H1 (cell line): Measurements from ENCODE around the gene SHROOM3. TPM values are rescaled to one million over a fixed set of nuclear protein-coding genes. Genes with fewer than 3 reads are reported as not detected.
"Not testable (repeated sequence)": the region's sequence is repeated elsewhere in the genome, so short reads cannot be mapped to it uniquely, and the experiment has no call there.

ENCODE experiments used
- CTCF ChIA-PET: fragments of 300-600 bp; sonication (Branson Sonifier 250); formaldehyde crosslinking; loops from one replicate; lab custom pipeline; 2021; ENCODE audit not compliant: partially characterized antibody; lab: Charles Lee
- POLR2A ChIA-PET: fragments of 300-600 bp; sonication (Branson Sonifier 250); formaldehyde crosslinking; loops from one replicate; lab custom pipeline; 2021; ENCODE audit warnings: inconsistent platforms; ENCODE audit not compliant: partially characterized antibody; lab: Charles Lee
- DNase-seq, 2 experiments: peaks; one replicate each; pipeline versions ENCODE4 v3.0.0 to v3.0.0-alpha.2; 2010 to 2022; ENCODE audit warnings: low spot score in 2 of 2, low read depth in 1 of 2, mixed read lengths in 1 of 2
- FAIRE-seq: peaks from 2 replicates; lab custom pipeline; 2011; peaks lifted over from hg19 to GRCh38; lab: Jason Lieb, UNC
- H2AFZ ChIP-seq: 2 replicates; pipeline ENCODE4 v1.8.1; 2012; ENCODE audit warnings: low read length, inconsistent platforms
- H2AK5ac ChIP-seq: 2 replicates; pipeline ENCODE4 v1.6.1; 2013; ENCODE audit warnings: low read depth, low read length
- H2BK120ac ChIP-seq: replicated peaks from 2 replicates; pipeline ENCODE3; 2013; ENCODE audit warnings: low read depth, low read length, inconsistent platforms
- H2BK12ac ChIP-seq: 2 replicates; pipeline ENCODE4 v1.6.1; 2013; ENCODE audit warnings: low read depth, low read length
- H2BK15ac ChIP-seq: 2 replicates; pipeline ENCODE4 v1.6.1; 2013; ENCODE audit warnings: low read length
- H2BK20ac ChIP-seq: 2 replicates; pipeline ENCODE4 v1.6.1; 2013; ENCODE audit warnings: low read length
- H2BK5ac ChIP-seq: 2 replicates; pipeline ENCODE4 v1.6.1; 2013; ENCODE audit warnings: low read depth, low read length
- H3K14ac ChIP-seq: 2 replicates; pipeline ENCODE4 v1.6.1; 2013; ENCODE audit warnings: inconsistent platforms; ENCODE audit not compliant: insufficient read length
- H3K18ac ChIP-seq: 2 replicates; pipeline ENCODE4 v1.6.1; 2013; ENCODE audit warnings: low read length; ENCODE audit errors: extremely low read depth
- H3K23ac ChIP-seq: 2 replicates; pipeline ENCODE4 v1.6.1; 2013; ENCODE audit warnings: inconsistent platforms; ENCODE audit not compliant: insufficient read length
- H3K23me2 ChIP-seq: 2 replicates; pipeline ENCODE4 v1.6.1; 2013; ENCODE audit warnings: low read depth, low read length
- H3K27ac ChIP-seq: 2 replicates; pipeline ENCODE4 v1.6.1; 2011; ENCODE audit warnings: low read depth, low read length, inconsistent platforms
- H3K27me3 ChIP-seq, 4 experiments: replicated peaks in 1 of 4; 1 replicate in 1 of 4; 2 replicates in 3 of 4; pipeline versions ENCODE4 v1.6.1 to v1.8.1; 2011 to 2013; ENCODE audit warnings: low read length in 3 of 4, mild to moderate bottlenecking in 3 of 4, inconsistent platforms in 2 of 4, mixed read lengths in 2 of 4, moderate library complexity in 1 of 4; ENCODE audit not compliant: control insufficient read depth in 3 of 4, insufficient read depth in 3 of 4; ENCODE audit errors: extremely low read depth in 1 of 4
- H3K36me3 ChIP-seq, 4 experiments: 2 replicates each; pipeline versions ENCODE4 v1.6.1 to v1.8.1; 2011 to 2013; ENCODE audit warnings: mild to moderate bottlenecking in 4 of 4, low read length in 3 of 4, moderate library complexity in 2 of 4, control low read depth in 1 of 4, inconsistent platforms in 1 of 4; ENCODE audit not compliant: insufficient read depth in 4 of 4, control insufficient read depth in 2 of 4
- H3K4ac ChIP-seq: replicated peaks from 2 replicates; pipeline ENCODE3; 2013; ENCODE audit warnings: low read length, low read depth, mixed read lengths, inconsistent platforms; ENCODE audit not compliant: insufficient read length
- H3K4me1 ChIP-seq, 4 experiments: replicated peaks in 1 of 4; 1 replicate in 1 of 4; 2 replicates in 3 of 4; pipeline versions ENCODE4 v1.6.1 to v1.8.1; 2011 to 2013; ENCODE audit warnings: low read length in 3 of 4, inconsistent platforms in 2 of 4, mixed read lengths in 1 of 4; ENCODE audit not compliant: insufficient read depth in 4 of 4, control insufficient read depth in 3 of 4
- H3K4me2 ChIP-seq, 2 experiments: 2 replicates each; pipeline versions ENCODE4 v1.6.1 to v1.8.1; 2011 to 2013; ENCODE audit warnings: low read depth in 2 of 2, low read length in 2 of 2, control low read depth in 1 of 2, inconsistent platforms in 1 of 2, mild to moderate bottlenecking in 1 of 2; ENCODE audit not compliant: insufficient read depth in 1 of 2
- H3K4me3 ChIP-seq, 4 experiments: fragments of 200-600, 300-600 bp in 1 of 4; sonication (generic), shearing (Covaris generic), sonication (Bioruptor Twin) in 1 of 4; 2 replicates each; pipeline versions ENCODE4 v1.5.1 to v1.8.1; 2011 to 2016; ENCODE audit warnings: low read length in 4 of 4, low read depth in 3 of 4, control low read depth in 2 of 4, inconsistent platforms in 2 of 4, mild to moderate bottlenecking in 2 of 4, mixed read lengths in 1 of 4, moderate library complexity in 1 of 4; ENCODE audit not compliant: insufficient read depth in 2 of 4; ENCODE audit errors: extremely low read depth in 1 of 4
- H3K56ac ChIP-seq: replicated peaks from 2 replicates; pipeline ENCODE3; 2013; ENCODE audit warnings: low read depth, mild to moderate bottlenecking, mixed read lengths, low read length, inconsistent platforms; ENCODE audit not compliant: insufficient read length
- H3K79me1 ChIP-seq: 2 replicates; pipeline ENCODE4 v1.6.1; 2013; ENCODE audit warnings: low read depth, low read length, control low read depth
- H3K79me2 ChIP-seq, 2 experiments: 2 replicates each; pipeline versions ENCODE4 v1.6.1 to v1.8.1; 2012 to 2013; ENCODE audit warnings: low read length in 2 of 2, mild to moderate bottlenecking in 2 of 2, inconsistent platforms in 1 of 2; ENCODE audit not compliant: insufficient read depth in 2 of 2, control insufficient read depth in 1 of 2
- H3K9ac ChIP-seq, 4 experiments: replicated peaks in 1 of 4; 1 replicate in 1 of 4; 2 replicates in 3 of 4; pipeline versions ENCODE4 v1.6.1 to v1.8.1; 2011 to 2013; ENCODE audit warnings: low read depth in 3 of 4, low read length in 3 of 4, control low read depth in 2 of 4, mild to moderate bottlenecking in 2 of 4, moderate library complexity in 2 of 4, inconsistent platforms in 1 of 4; ENCODE audit errors: extremely low read depth in 1 of 4
- H3K9me3 ChIP-seq, 2 experiments: 2 replicates each; pipeline versions ENCODE4 v1.6.1 to v1.8.1; 2012 to 2013; ENCODE audit warnings: mild to moderate bottlenecking in 2 of 2, moderate library complexity in 2 of 2, control low read depth in 1 of 2, inconsistent platforms in 1 of 2, low read depth in 1 of 2, low read length in 1 of 2, mixed read lengths in 1 of 2; ENCODE audit not compliant: insufficient read depth in 2 of 2
- H4K20me1 ChIP-seq, 2 experiments: replicated peaks in 1 of 2; 2 replicates each; pipeline versions ENCODE3 to v1.8.1; 2011 to 2013; ENCODE audit warnings: inconsistent platforms in 2 of 2, low read length in 2 of 2, mild to moderate bottlenecking in 1 of 2; ENCODE audit not compliant: insufficient read depth in 2 of 2, control insufficient read depth in 1 of 2
- H4K5ac ChIP-seq: 2 replicates; pipeline ENCODE4 v1.6.1; 2013; ENCODE audit warnings: low read length, low read depth, mixed read lengths, inconsistent platforms; ENCODE audit not compliant: insufficient read length
- H4K8ac ChIP-seq: 2 replicates; pipeline ENCODE4 v1.8.0; 2013; ENCODE audit warnings: mild to moderate bottlenecking, moderate library complexity, low read length, inconsistent platforms; ENCODE audit not compliant: insufficient read depth; ENCODE audit errors: extremely low read depth
- H4K91ac ChIP-seq: replicated peaks from 2 replicates; pipeline ENCODE3; 2013; ENCODE audit warnings: low read length, mixed read lengths, inconsistent platforms; ENCODE audit not compliant: insufficient read length
- WGBS, 2 experiments: shearing (Covaris generic) in 1 of 2; methylation state at CpG; one replicate each; pipeline versions ENCODE4 v1.1.6 to v1.1.7; 2013 to 2015; ENCODE audit warnings: low lambda C conversion rate in 2 of 2, mixed read lengths in 2 of 2, inconsistent platforms in 1 of 2, low coverage in 1 of 2, missing lambda C conversion rate in 1 of 2; ENCODE audit not compliant: insufficient replicate concordance in 2 of 2, insufficient coverage in 1 of 2, insufficient read length in 1 of 2; ENCODE audit errors: extremely low coverage in 1 of 2, missing lambda C conversion rate in 1 of 2; 5-methylcytosine and 5-hydroxymethylcytosine counted together
- polyA plus RNA-seq, 7 experiments: library from polyadenylated mRNA; depleted of rRNA in 3 of 7; stranded (reverse) in 5 of 7; unstranded in 2 of 7; fragments of >200 nt in 5 of 7; fragments of 200-250 nt in 2 of 7; gene quantifications; 1 replicate in 5 of 7; 2 replicates in 1 of 7; 4 replicates in 1 of 7; pipeline versions ENCODE4 v1.2.1 to v1.2.3, GENCODE V29; 2011 to 2013; ENCODE audit warnings: missing spikeins in 2 of 7, mixed read lengths in 2 of 7
- total RNA-seq: library from RNA; stranded (reverse); fragmentation: NEBNext Ultra II Directional; extraction: Animal tissue kit (Norgen Biotek cat#: 25700); gene quantifications from 2 replicates; pipeline ENCODE4 v1.2.1, GENCODE V29; 2021

SHROOM3 gene
- total and polyA plus RNA-seq, 2 of the 8 experiments (the other 6 are each of a cell fraction or from before 2014, with no cell fraction given), result 15.8 to 34.0 TPM

DNA sequence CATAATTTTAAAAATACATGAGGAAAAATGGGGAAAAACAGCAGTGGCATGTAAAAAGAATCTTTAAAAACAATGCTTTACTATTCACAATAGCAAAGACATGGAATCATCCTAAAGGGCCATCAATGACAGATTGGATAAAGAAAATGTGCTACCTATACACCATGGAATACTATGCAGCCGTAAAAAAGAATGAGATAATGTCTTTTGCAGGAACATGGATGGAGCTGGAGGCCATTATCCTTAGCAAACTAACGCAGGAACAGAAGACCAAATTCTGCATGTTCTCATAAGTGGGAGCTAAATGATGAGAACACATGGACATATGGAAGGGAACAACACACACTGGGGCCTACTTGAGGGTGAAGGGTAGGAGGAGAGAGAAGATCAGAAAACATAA lies 287.1 kb downstream of the SHROOM3 start:
- not testable (repeated sequence) for H3K18ac ChIP-seq, H3K9ac ChIP-seq, H4K20me1 ChIP-seq, H2BK5ac ChIP-seq, H3K36me3 ChIP-seq, H2BK120ac ChIP-seq, H3K23ac ChIP-seq, H2AFZ ChIP-seq, H4K91ac ChIP-seq, H3K4me2 ChIP-seq, H2BK12ac ChIP-seq, H2BK15ac ChIP-seq, DNase-seq, H3K56ac ChIP-seq, H4K5ac ChIP-seq, H2AK5ac ChIP-seq, H3K9me3 ChIP-seq, H3K79me1 ChIP-seq, H3K4me3 ChIP-seq, H3K4ac ChIP-seq, H3K27me3 ChIP-seq, H3K23me2 ChIP-seq, H3K14ac ChIP-seq, FAIRE-seq, H2BK20ac ChIP-seq, H4K8ac ChIP-seq, H3K27ac ChIP-seq
- ChIA-PET CTCF (interaction anchor here (1.5 to 3.2 kb wide), 4 partner anchors 14 to 278 kb away, joined by 3 to 11 read pairs (median 4); no protein-coding TSS in a partner anchor), POLR2A (interaction anchor here (1.4 to 1.7 kb wide), 2 partner anchors 10 to 33 kb away, joined by 4 to 6 read pairs; no protein-coding TSS in a partner anchor)
- H3K4me1 ChIP-seq, result peaks cover 0 to 12% (median 8%) of the 10 kb centered on the region in 4 experiments; a peak in 5 of 7 replicates
- 95% methylated on average over 2 of the region's 2 CpGs; no CpG with 5 or more reads in 1 of the 2 experiments for WGBS, 2 experiments
- peaks cover 2 to 53% of the 10 kb centered on the region in 2 experiments; a peak in 3 of 4 replicates for H3K79me2 ChIP-seq
